RWPE1 (cell line): ENCODE data around the gene KIFC1.
"Not testable (repeated sequence)": the region's sequence is repeated elsewhere in the genome, so short reads cannot be mapped to it uniquely, and the experiment has no call there.

Source experiments
- CTCF ChIA-PET: fragments of 350-600 bp; sonication (Branson Sonifier 250); formaldehyde crosslinking; extraction: SDS; loops from one replicate; lab custom pipeline; 2021; lab: Yijun Ruan, JAX
- POLR2A ChIA-PET: fragments of 400-600 bp; formaldehyde crosslinking; extraction: SDS; loops from one replicate; lab custom pipeline; 2020; ENCODE audit warnings: antibody characterized with exemption; ENCODE audit not compliant: low non-redundant PET; lab: Yijun Ruan, JAX
- DNase-seq: peaks from one replicate; pipeline ENCODE4 v3.0.0; 2012; ENCODE audit warnings: low spot score
- H3K27ac ChIP-seq: fragments of 450-650 bp; 2 replicates; pipeline ENCODE4 v1.5.1; 2017
- CTCF ChIP-seq: fragments of 450-650 bp; conservative IDR thresholded peaks from 2 replicates; pipeline ENCODE4 v1.5.1; 2017; ENCODE audit warnings: low read depth, mild to moderate bottlenecking

Gene KIFC1

GRCh38 chr6:33391278-33391921, at the start of gene KIFC1:
TSS of gene KIFC1 (plus strand) at chr6:33391823. CDS start at chr6:33391986, 163 bp downstream.
- POLR2A ChIA-PET: no interaction called here
- peak; percentile 98 for DNase-seq
- CTCF ChIA-PET: interaction anchor here (0.6 to 1.3 kb wide), 7 partner anchors 9 to 114 kb away, joined by 3 to 6 read pairs (median 4); partner anchors contain the start of gene B3GALT4
- H3K27ac ChIP-seq: peak within 1 kb of the TSS; percentile 93
- TF ChIP-seq CTCF: peak; percentile 98

GRCh38 chr6:33343606-33343952, 48.0 kb upstream of the KIFC1 start:
- DNase-seq, H3K27ac ChIP-seq, POLR2A ChIA-PET: not testable (repeated sequence)
- CTCF ChIA-PET: interaction anchor here (0.6 to 1.2 kb wide), 4 partner anchors 8 to 64 kb away, joined by 3 read pairs; no protein-coding TSS in a partner anchor

GRCh38 chr6:33343953-33344611, 47.5 kb upstream of the KIFC1 start:
- POLR2A ChIA-PET: no interaction called here
- no peak for DNase-seq
- CTCF ChIA-PET: interaction anchor here (0.6 to 1.2 kb wide), 11 partner anchors 8 to 394 kb away, joined by 3 to 7 read pairs (median 3); no protein-coding TSS in a partner anchor
- TF ChIP-seq CTCF: no peak
- H3K27ac ChIP-seq: no peak overlapping the region

- TF ChIP-seq CTCF: peak; percentile 79
- ChIA-PET POLR2A (interaction anchor here (0.5 kb wide), 1 partner anchor 10 kb away, joined by 4 read pairs; no protein-coding TSS in a partner anchor), CTCF (interaction anchor here (0.5 to 1.2 kb wide), 21 partner anchors 9 to 857 kb away, joined by 3 to 8 read pairs (median 3); no protein-coding TSS in a partner anchor)
- H3K27ac ChIP-seq: no peak overlapping the region
- DNase-seq: peak; percentile 60
These were observed 46.6 kb upstream of the KIFC1 start for GRCh38 chr6:33344701-33345697.

- CTCF ChIA-PET, H3K27ac ChIP-seq, DNase-seq, POLR2A ChIA-PET: not testable (repeated sequence)
These were observed 44.7 kb upstream of the KIFC1 start for GRCh38 chr6:33346972-33347371.

GRCh38 chr6:33347816-33348215, 43.8 kb upstream of the KIFC1 start:
- no peak for TF ChIP-seq CTCF
- H3K27ac ChIP-seq: no peak overlapping the region
- CTCF ChIA-PET: no interaction called here
- DNase-seq: no peak
- POLR2A ChIA-PET: no interaction called here

- DNase-seq, POLR2A ChIA-PET, H3K27ac ChIP-seq: not testable (repeated sequence)
- CTCF ChIA-PET: interaction anchor here (0.6 kb wide), 1 partner anchor 98 kb away, joined by 3 read pairs; the partner anchor contains the start of gene ZBTB9
These were observed 35.8 kb upstream of the KIFC1 start for GRCh38 chr6:33355860-33356259.
